BJ (cell line): Measurements from ENCODE around the gene FOSL2. TPM values are rescaled to one million over a fixed set of nuclear protein-coding genes. Genes with fewer than 3 reads are reported as not detected.

Experiments used
- CTCF ChIA-PET: fragments of 350-600 bp; formaldehyde crosslinking; extraction: SDS; loops from one replicate; lab custom pipeline; 2021; ENCODE audit warnings: antibody characterized with exemption, inconsistent platforms; lab: Yijun Ruan, JAX
- POLR2A ChIA-PET: fragments of 300-600 bp; sonication (Branson Sonifier 250); formaldehyde crosslinking; extraction: SDS; loops from one replicate; lab custom pipeline; 2021; ENCODE audit warnings: antibody characterized with exemption; lab: Charles Lee
- DNase-seq: peaks from one replicate; pipeline ENCODE4 v3.0.0-alpha.2; 2011; ENCODE audit warnings: low read depth
- H3K27me3 ChIP-seq: 2 replicates; pipeline ENCODE4 v1.6.0; 2011; ENCODE audit warnings: low read length; ENCODE audit not compliant: control insufficient read depth, insufficient read depth
- H3K36me3 ChIP-seq: 2 replicates; pipeline ENCODE4 v1.5.1; 2011; ENCODE audit warnings: low read length; ENCODE audit not compliant: control insufficient read depth, insufficient read depth
- H3K4me3 ChIP-seq: 2 replicates; pipeline ENCODE4 v1.5.1; 2011; ENCODE audit warnings: low read depth, mild to moderate bottlenecking, control low read depth, low read length
- polyA plus RNA-seq: library from polyadenylated mRNA; depleted of rRNA; stranded (reverse); fragments of >200 nt; gene quantifications from 2 replicates; pipeline ENCODE4 v1.2.3, GENCODE V29; 2011
- TF ChIP-seq, protein P1 (sequence below): IDR thresholded peaks from 2 replicates; pipeline ENCODE4 v1.5.1; 2011; ENCODE audit warnings: low read depth, mild to moderate bottlenecking, control low read depth, inconsistent platforms, low read length, moderate library complexity; ENCODE audit not compliant: insufficient read depth

The FOSL2 gene
- polyA plus RNA-seq, 1 experiment: 52.5 TPM

DNA sequence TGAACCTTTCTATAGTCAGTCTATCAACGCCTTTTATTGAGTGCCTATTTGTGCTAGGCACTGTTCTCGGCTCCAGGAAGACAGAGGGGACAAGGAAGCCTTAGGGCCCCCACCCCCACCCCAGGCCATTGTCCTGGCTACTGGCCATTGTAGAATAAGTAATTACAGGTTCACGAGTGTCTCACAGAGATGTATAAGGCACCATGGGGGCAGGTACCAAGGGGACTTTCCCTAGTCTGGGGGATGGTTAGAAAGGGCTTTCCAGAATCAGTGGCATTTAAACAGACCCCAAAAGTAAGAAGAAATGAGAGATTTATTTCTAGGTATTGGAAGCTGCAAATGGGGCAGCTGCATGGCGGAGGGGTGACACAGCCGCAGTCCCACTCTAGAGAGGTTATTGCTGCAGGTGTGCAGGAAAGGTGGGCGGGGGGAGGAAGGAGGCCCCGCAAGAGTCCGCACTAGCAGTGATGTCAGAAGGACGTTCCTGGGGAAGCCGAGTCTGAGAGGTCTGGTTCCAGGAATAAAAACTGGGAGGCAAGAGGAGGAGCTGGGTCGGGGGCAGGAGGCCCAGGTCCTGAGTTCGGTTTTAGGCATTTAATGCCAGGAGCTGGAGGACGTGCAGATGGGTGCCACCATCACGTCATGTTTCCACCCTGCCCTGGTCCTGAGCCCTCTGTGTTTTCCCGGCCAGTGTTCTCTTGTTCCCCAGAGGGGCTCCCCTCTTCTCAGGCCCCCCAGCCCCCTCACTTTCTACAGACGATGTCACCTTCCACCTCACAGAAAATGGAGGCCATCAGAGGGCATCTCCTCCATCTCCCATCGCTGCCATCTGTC, 30.5 kb downstream of the FOSL2 start:
- Histone ChIP-seq H3K36me3 (0 out of 2 replicates have a peak, but pooled peaks cover 4% of the 10 kb centered on the region), H3K4me3 (no peak overlapping the region), H3K27me3 (no peaks in the 10 kb centered on the region)
- DNase-seq: no peak
- TF ChIP-seq, protein P1, sequence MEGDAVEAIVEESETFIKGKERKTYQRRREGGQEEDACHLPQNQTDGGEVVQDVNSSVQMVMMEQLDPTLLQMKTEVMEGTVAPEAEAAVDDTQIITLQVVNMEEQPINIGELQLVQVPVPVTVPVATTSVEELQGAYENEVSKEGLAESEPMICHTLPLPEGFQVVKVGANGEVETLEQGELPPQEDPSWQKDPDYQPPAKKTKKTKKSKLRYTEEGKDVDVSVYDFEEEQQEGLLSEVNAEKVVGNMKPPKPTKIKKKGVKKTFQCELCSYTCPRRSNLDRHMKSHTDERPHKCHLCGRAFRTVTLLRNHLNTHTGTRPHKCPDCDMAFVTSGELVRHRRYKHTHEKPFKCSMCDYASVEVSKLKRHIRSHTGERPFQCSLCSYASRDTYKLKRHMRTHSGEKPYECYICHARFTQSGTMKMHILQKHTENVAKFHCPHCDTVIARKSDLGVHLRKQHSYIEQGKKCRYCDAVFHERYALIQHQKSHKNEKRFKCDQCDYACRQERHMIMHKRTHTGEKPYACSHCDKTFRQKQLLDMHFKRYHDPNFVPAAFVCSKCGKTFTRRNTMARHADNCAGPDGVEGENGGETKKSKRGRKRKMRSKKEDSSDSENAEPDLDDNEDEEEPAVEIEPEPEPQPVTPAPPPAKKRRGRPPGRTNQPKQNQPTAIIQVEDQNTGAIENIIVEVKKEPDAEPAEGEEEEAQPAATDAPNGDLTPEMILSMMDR: no peak
- ChIA-PET POLR2A (interaction anchor here (0.6 kb wide), 1 partner anchor 801 kb away, joined by 3 read pairs; no protein-coding TSS in a partner anchor), CTCF (no interaction called here)

DNA sequence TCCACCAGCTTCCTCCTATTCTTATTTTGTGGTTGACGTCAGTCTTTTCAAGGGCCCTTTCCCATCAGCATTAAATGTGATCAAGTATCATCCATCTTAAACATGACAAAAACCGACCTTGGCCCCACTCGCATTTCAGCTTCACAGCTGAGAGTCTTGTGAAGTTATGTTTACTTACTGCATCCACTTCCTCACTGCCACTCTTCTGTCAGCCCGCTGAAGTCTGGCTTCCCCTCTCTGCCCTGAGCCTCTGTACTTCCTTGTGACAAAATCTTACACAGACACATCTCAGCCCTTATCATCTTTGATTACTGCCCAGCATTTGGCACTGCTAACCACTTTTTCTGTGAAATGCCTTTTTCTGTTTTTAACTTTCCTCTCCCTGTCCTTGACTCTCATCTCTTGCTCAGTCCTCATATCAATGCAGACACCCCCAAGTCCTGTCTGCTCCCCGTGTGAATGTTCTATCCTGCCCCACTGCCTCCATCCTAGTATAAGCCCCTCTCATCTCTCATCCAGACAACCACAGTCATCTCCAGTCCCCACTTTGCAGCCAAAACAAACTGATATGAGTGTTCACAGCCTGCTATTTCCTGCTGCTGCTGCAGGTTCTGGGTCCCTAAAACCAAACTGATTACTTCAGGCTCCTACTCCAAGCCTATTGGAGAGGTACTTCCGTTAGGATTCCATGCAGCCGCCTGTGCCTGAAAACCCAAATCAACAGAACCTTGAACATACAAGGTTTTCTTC, 31.4 kb downstream of the FOSL2 start:
- no peak for DNase-seq
- Histone ChIP-seq H3K36me3 (0 out of 2 replicates have a peak, but pooled peaks cover 2% of the 10 kb centered on the region), H3K27me3 (no peaks in the 10 kb centered on the region), H3K4me3 (no peak overlapping the region)
- CTCF ChIA-PET: no interaction called here
- POLR2A ChIA-PET: interaction anchor here (0.6 kb wide), 1 partner anchor 801 kb away, joined by 3 read pairs; no protein-coding TSS in a partner anchor
- TF ChIP-seq, protein P1: no peak

DNA sequence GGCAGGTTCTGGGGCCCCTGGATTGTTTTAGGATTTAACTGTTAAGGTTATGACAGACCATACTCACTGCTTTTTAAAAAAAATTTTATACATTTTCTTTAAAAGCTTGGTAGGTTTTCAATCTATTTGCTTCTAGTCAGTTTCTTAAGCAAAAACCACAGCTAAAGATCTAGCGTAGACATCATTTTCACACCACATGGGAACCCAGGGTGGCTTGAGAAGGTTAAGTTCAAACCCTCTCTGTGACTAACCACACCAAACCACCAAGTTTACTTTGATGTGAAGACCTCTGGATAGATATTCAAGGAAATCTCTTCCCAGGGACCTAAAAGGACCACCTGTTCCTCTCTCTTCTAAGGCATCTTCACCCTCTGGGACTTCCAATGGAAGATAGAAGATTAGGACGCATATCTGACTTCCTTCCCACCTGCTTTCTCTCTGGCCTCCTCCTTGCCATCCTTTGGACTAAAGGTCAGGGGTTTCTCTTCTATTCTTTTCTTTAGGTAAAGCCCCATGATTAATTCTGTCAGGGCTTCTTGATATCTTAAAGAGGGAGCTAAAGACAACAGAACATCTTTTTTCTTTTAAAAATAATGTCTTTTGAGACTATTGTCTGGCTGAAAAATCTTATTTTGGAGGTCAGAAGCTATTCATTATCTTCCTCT, 32.3 kb downstream of the FOSL2 start:
- TF ChIP-seq, protein P1: no peak
- Histone ChIP-seq H3K27me3 (no peaks in the 10 kb centered on the region), H3K36me3 (0 out of 2 replicates have a peak, but pooled peaks cover 2% of the 10 kb centered on the region), H3K4me3 (no peak overlapping the region)
- ChIA-PET POLR2A (no interaction called here), CTCF (interaction anchor here (0.8 kb wide), 1 partner anchor 671 kb away, joined by 4 read pairs; no protein-coding TSS in a partner anchor)
- DNase-seq: no peak

GRCh38 chr2:28425464-28425835, 32.8 kb downstream of the FOSL2 start:
- ChIA-PET CTCF (interaction anchor here (0.8 to 1.4 kb wide), 2 partner anchors 11 to 672 kb away, joined by 3 to 4 read pairs; no protein-coding TSS in a partner anchor), POLR2A (no interaction called here)
- no peak overlapping the region for H3K4me3 ChIP-seq
- no peak for DNase-seq
- TF ChIP-seq, protein P1: no peak
- 0 out of 2 replicates have a peak, but pooled peaks cover 1% of the 10 kb centered on the region for H3K36me3 ChIP-seq
- H3K27me3 ChIP-seq: no peaks in the 10 kb centered on the region
